Measurements from ENCODE around the gene NOTUM. TPM values are rescaled to one million over a fixed set of nuclear protein-coding genes. Genes with fewer than 3 reads are reported as not detected.

The NOTUM gene
- total RNA-seq, 5 donors from 2014 or later (not counting 1 experiment from before 2014, with no cell fraction given), result 0.13 to 0.33 (median 0.29) TPM; not detected in 2

GRCh38 chr17:81903896-81904599 lies 56.9 kb downstream of the NOTUM start:
- Histone ChIP-seq H3K27ac (ENCODE audit: low read length) (no peak overlapping the region), H3K27me3 (replicated peaks in 1 of 2; ENCODE audit: control insufficient read depth in 2 of 2, extremely low read depth in 1 of 2, insufficient read depth in 2 of 2, low read length in 1 of 2) (peaks cover 0 to 23% of the 10 kb centered on the region in 2 experiments), H3K36me3 (ENCODE audit: control insufficient read depth in 2 of 2, extremely low read depth in 1 of 2, insufficient read depth in 1 of 2, low read length in 1 of 2) (peaks cover 31 to 49% of the 10 kb centered on the region in 2 donors), H3K4me1 (ENCODE audit: control insufficient read depth in 1 of 2, extremely low read depth in 1 of 2, insufficient read depth in 2 of 2, low read length in 2 of 2) (peaks cover 0 to 20% of the 10 kb centered on the region in 2 experiments), H3K4me3 (ENCODE audit: control insufficient read depth in 1 of 2, extremely low read depth in 1 of 2, low read length in 1 of 2) (no peak overlapping the region), H3K9me3 (no peaks in the 10 kb centered on the region)
- no peak for DNase-seq
- Mint-ChIP-seq H3K27ac (no peak overlapping the region), H3K4me1 (peaks cover 6 to 8% (median 6%) of the 10 kb centered on the region in 3 donors), H3K4me3 (no peak overlapping the region), H3K27me3 (peaks cover 8 to 14% of the 10 kb centered on the region in 2 donors), H3K36me3 (peaks cover 13% of the 10 kb centered on the region), H3K9me3 (no peaks in the 10 kb centered on the region)
- ATAC-seq (replicated peaks in 1 of 4), result no peak
- CTCF ChIA-PET, result no interaction called here
- POLR2A ChIA-PET, result no interaction called here
- 98% methylated on average over 20 of the region's 24 CpGs for WGBS (ENCODE audit: insufficient coverage)

- H3K27ac ChIP-seq (ENCODE audit: low read length), result no peak overlapping the region
- peak overlapping the region in 1 of 3 donors; percentile 13 for H3K4me3 Mint-ChIP-seq
- H3K27ac Mint-ChIP-seq, result no peak overlapping the region
- CTCF ChIA-PET, result no interaction called here
- H3K4me1 Mint-ChIP-seq, result peaks cover 6 to 8% (median 6%) of the 10 kb centered on the region in 3 donors
- H3K36me3 Mint-ChIP-seq, result peaks cover 14% of the 10 kb centered on the region
- H3K9me3 Mint-ChIP-seq, result no peaks in the 10 kb centered on the region
- H3K4me1 ChIP-seq (ENCODE audit: control insufficient read depth in 1 of 2, extremely low read depth in 1 of 2, insufficient read depth in 2 of 2, low read length in 2 of 2), result peaks cover 0 to 18% of the 10 kb centered on the region in 2 experiments
- H3K4me3 ChIP-seq (ENCODE audit: control insufficient read depth in 1 of 2, extremely low read depth in 1 of 2, low read length in 1 of 2), result no peak overlapping the region
- peaks cover 29 to 49% of the 10 kb centered on the region in 2 donors for H3K36me3 ChIP-seq (ENCODE audit: control insufficient read depth in 2 of 2, extremely low read depth in 1 of 2, insufficient read depth in 1 of 2, low read length in 1 of 2)
- DNase-seq (no peak), ATAC-seq (replicated peaks in 1 of 4) (no peak)
- WGBS (ENCODE audit: insufficient coverage), result 88% methylated on average over 10 of the region's 10 CpGs
- H3K27me3 ChIP-seq (replicated peaks in 1 of 2; ENCODE audit: control insufficient read depth in 2 of 2, extremely low read depth in 1 of 2, insufficient read depth in 2 of 2, low read length in 1 of 2), result peaks cover 0 to 23% of the 10 kb centered on the region in 2 experiments
- POLR2A ChIA-PET, result interaction anchor here in 1 of 2 donors (0.5 kb wide), 1 partner anchor 514 kb away, joined by 4 read pairs; no protein-coding TSS in a partner anchor
- H3K27me3 Mint-ChIP-seq, result peaks cover 8 to 14% of the 10 kb centered on the region in 2 donors
- no peaks in the 10 kb centered on the region for H3K9me3 ChIP-seq
Observed at GRCh38 chr17:81903415-81903831, 57.6 kb downstream of the NOTUM start.

DNA sequence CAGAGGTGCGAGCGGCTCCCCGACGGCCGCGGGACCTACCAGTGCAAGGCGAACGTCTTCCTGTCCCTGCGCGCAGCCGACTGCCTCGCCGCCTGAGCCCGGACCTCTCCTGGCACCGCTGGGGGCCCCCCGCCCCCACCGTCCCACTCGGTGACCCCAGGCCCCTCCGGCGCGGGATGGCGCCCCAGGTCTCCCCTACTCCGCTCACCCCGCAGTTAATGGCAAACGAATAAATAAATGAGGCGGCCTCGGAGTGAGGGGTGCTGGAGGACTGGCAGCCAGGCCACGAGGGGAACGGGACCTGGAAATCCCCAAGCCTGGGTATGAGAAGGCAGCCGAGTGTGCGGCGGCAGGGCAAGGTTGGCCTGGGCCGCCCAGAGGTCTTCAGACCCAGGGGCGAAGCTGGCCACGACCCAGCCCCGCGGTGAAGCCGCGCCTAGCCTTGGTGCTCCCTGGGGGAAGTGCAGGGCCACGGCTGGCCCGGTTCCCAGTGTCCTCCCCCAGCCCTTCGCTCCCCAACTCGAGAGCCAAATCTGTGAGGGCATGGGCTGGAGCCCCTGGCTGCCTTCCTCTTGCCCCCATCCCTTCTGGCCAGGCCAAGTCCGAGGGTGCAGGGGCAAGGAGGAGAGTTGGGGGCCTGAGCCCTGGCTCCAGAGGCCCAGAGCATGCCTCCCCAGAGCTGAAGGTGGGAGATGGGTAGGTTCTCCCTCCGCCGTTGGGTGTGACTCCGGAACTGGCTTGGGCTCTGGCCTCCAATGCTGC lies 58.2 kb downstream of the NOTUM start:
- POLR2A ChIA-PET, result interaction anchor here in 1 of 2 donors (0.5 kb wide), 1 partner anchor 515 kb away, joined by 4 read pairs; no protein-coding TSS in a partner anchor
- peaks cover 0 to 18% of the 10 kb centered on the region in 2 experiments for H3K4me1 ChIP-seq (ENCODE audit: control insufficient read depth in 1 of 2, extremely low read depth in 1 of 2, insufficient read depth in 2 of 2, low read length in 2 of 2)
- peaks cover 0 to 23% of the 10 kb centered on the region in 2 experiments for H3K27me3 ChIP-seq (replicated peaks in 1 of 2; ENCODE audit: control insufficient read depth in 2 of 2, extremely low read depth in 1 of 2, insufficient read depth in 2 of 2, low read length in 1 of 2)
- H3K36me3 Mint-ChIP-seq, result peaks cover 18% of the 10 kb centered on the region
- H3K27ac Mint-ChIP-seq, result no peak overlapping the region
- H3K4me3 ChIP-seq (ENCODE audit: control insufficient read depth in 1 of 2, extremely low read depth in 1 of 2, low read length in 1 of 2), result no peak overlapping the region
- ATAC-seq (replicated peaks in 1 of 4), result peak; percentile 44 to 47 (median 46)
- DNase-seq, result no peak
- H3K27me3 Mint-ChIP-seq, result peaks cover 8 to 14% of the 10 kb centered on the region in 2 donors
- H3K9me3 Mint-ChIP-seq, result no peaks in the 10 kb centered on the region
- H3K4me1 Mint-ChIP-seq, result peaks cover 6 to 8% (median 6%) of the 10 kb centered on the region in 3 donors
- CTCF ChIA-PET, result no interaction called here
- no peaks in the 10 kb centered on the region for H3K9me3 ChIP-seq
- 44% methylated on average over 43 of the region's 47 CpGs for WGBS (ENCODE audit: insufficient coverage)
- peaks cover 24 to 48% of the 10 kb centered on the region in 2 donors for H3K36me3 ChIP-seq (ENCODE audit: control insufficient read depth in 2 of 2, extremely low read depth in 1 of 2, insufficient read depth in 1 of 2, low read length in 1 of 2)
- H3K27ac ChIP-seq (ENCODE audit: low read length), result no peak overlapping the region
- H3K4me3 Mint-ChIP-seq, result peak overlapping the region in 1 of 3 donors; percentile 22

Other genes starting within 250 kb of the NOTUM start
- 1 to 10 TPM; 3.3 to 8.3 (median 7.4) TPM for gene SLC25A10, start 248.9 kb downstream of the NOTUM start, total RNA-seq
- under 1 TPM in 1 of 5 donors, not detected in 4; 0.13 TPM for gene GCGR, start 157.0 kb downstream of the NOTUM start, total RNA-seq
- 10 to 100 TPM; 46.4 to 92.4 (median 77.1) TPM for gene MCRIP1, start 127.9 kb downstream of the NOTUM start, total RNA-seq
- gene PPP1R27, start 126.1 kb downstream of the NOTUM start, total RNA-seq, result not detected
- gene P4HB, start 100.7 kb downstream of the NOTUM start, total RNA-seq, result 100 to 1,000 TPM; 228 to 324 (median 269) TPM
- 100 to 1,000 TPM; 473 to 577 (median 504) TPM for gene ARHGDIA, start 89.8 kb downstream of the NOTUM start, total RNA-seq
- gene ALYREF, start 69.6 kb downstream of the NOTUM start, total RNA-seq, result 10 to 100 TPM; 58.2 to 82.9 (median 63.4) TPM
- gene ANAPC11, start 69.5 kb downstream of the NOTUM start, total RNA-seq, result 10 to 100 TPM; 37.6 to 61.3 (median 51.1) TPM
- under 1 TPM; 0.16 to 0.51 (median 0.41) TPM for gene NPB, start 58.9 kb downstream of the NOTUM start, total RNA-seq
- 10 to 100 TPM; 24.5 to 55.2 (median 48.2) TPM for gene PCYT2, start 49.8 kb downstream of the NOTUM start, total RNA-seq
- gene SIRT7, start 43.0 kb downstream of the NOTUM start, total RNA-seq, result 10 to 100 TPM; 54.3 to 96.2 (median 77.4) TPM
- 10 to 100 TPM; 10.6 to 24.8 (median 18.8) TPM for gene MAFG, start 33.5 kb downstream of the NOTUM start, total RNA-seq
- 10 to 100 TPM in 2 of 5 donors, 1 to 10 TPM in 2, under 1 TPM in 1; 0.93 to 15.4 (median 8.2) TPM for gene PYCR1, start 23.9 kb downstream of the NOTUM start, total RNA-seq
- gene MYADML2, start 14.0 kb downstream of the NOTUM start, total RNA-seq, result not detected
- 10 to 100 TPM; 34.6 to 49.7 (median 44.9) TPM for gene ASPSCR1, start 16.4 kb upstream of the NOTUM start, total RNA-seq
- 10 to 100 TPM; 26.7 to 47.8 (median 43.7) TPM for gene CENPX, start 61.7 kb upstream of the NOTUM start, total RNA-seq
- gene LRRC45, start 62.1 kb upstream of the NOTUM start, total RNA-seq, result 10 to 100 TPM; 13.3 to 28.5 (median 22.3) TPM
- 1 to 10 TPM; 1.1 to 5.4 (median 3.6) TPM for gene RAC3, start 70.5 kb upstream of the NOTUM start, total RNA-seq
- gene DCXR, start 76.5 kb upstream of the NOTUM start, total RNA-seq, result 100 to 1,000 TPM in 1 of 5 donors, 10 to 100 TPM in 4; 70.4 to 111 (median 96.1) TPM
- gene RFNG, start 90.6 kb upstream of the NOTUM start, total RNA-seq, result 10 to 100 TPM; 31.5 to 38.6 (median 35.2) TPM
- 100 to 1,000 TPM in 2 of 5 donors, 10 to 100 TPM in 3; 75.3 to 117 (median 98.0) TPM for gene GPS1, start 90.7 kb upstream of the NOTUM start, total RNA-seq
- 100 to 1,000 TPM; 137 to 186 (median 177) TPM for gene DUS1L, start 104.6 kb upstream of the NOTUM start, total RNA-seq
- 100 to 1,000 TPM in 2 of 5 donors, 10 to 100 TPM in 3; 48.2 to 144 (median 52.5) TPM for gene FASN, start 137.0 kb upstream of the NOTUM start, total RNA-seq